GM12891 (cell line): ENCODE results near the gene NBEA.

Source experiments
- POLR2A ChIP-seq: IDR thresholded peaks from 2 replicates; pipeline ENCODE4 v1.6.1; 2011; ENCODE audit warnings: low read depth, low read length, control low read depth
- POLR2AphosphoS5 ChIP-seq: IDR thresholded peaks from 2 replicates; pipeline ENCODE4 v1.6.1; 2011; ENCODE audit warnings: low read depth, low read length, control low read depth

- no peak for TF ChIP-seq POLR2AphosphoS5
- TF ChIP-seq POLR2A: no peak
These were observed 202.3 kb downstream of the NBEA start for GRCh38 chr13:35144166-35144890.
